SU-DHL-6 (cell line): ENCODE data around the gene ZSCAN10.

ENCODE experiments used
- H2AFZ ChIP-seq: fragments of 200-600 bp; sonication (generic); 2 replicates; pipeline ENCODE4 v1.6.1; 2014; ENCODE audit warnings: low read depth, mild to moderate bottlenecking, moderate library complexity, mixed read lengths, antibody characterized with exemption, low read length; ENCODE audit not compliant: severe bottlenecking
- H3F3A ChIP-seq: fragments of 200-600 bp; shearing (Covaris generic); 2 replicates; pipeline ENCODE4 v1.6.0; 2016; ENCODE audit warnings: antibody characterized with exemption, mild to moderate bottlenecking; ENCODE audit not compliant: insufficient read depth
- H3K27ac ChIP-seq: fragments of 200-600 bp; sonication (generic); 2 replicates; pipeline ENCODE4 v1.5.1; 2016; ENCODE audit warnings: low read depth, mild to moderate bottlenecking, low read length, moderate library complexity, mixed read lengths
- H3K27me3 ChIP-seq: fragments of 200-600 bp; sonication (generic), shearing (Covaris generic); 2 replicates; pipeline ENCODE4 v1.6.0; 2014; ENCODE audit warnings: mild to moderate bottlenecking, low read length
- H3K36me3 ChIP-seq: fragments of 200-600 bp; sonication (generic); 2 replicates; pipeline ENCODE4 v1.6.1; 2014; ENCODE audit warnings: mild to moderate bottlenecking, low read length, mixed read lengths
- H3K4me2 ChIP-seq: fragments of 300-600, 200-600 bp; shearing (Covaris generic), sonication (generic); 2 replicates; pipeline ENCODE4 v1.6.0; 2014; ENCODE audit warnings: low read length, low read depth, mild to moderate bottlenecking; ENCODE audit not compliant: poor library complexity, severe bottlenecking
- H3K4me3 ChIP-seq: fragments of 200-600 bp; sonication (generic); 2 replicates; pipeline ENCODE4 v1.5.1; 2014; ENCODE audit warnings: antibody characterized with exemption, low read length, mild to moderate bottlenecking, mixed read lengths; ENCODE audit not compliant: insufficient read depth, poor library complexity, severe bottlenecking
- H3K79me2 ChIP-seq: fragments of 200-600 bp; sonication (generic); 2 replicates; pipeline ENCODE4 v1.6.1; 2014; ENCODE audit warnings: mild to moderate bottlenecking, low read length, moderate library complexity; ENCODE audit not compliant: insufficient read depth
- H3K9ac ChIP-seq: fragments of 200-600 bp; sonication (generic); 2 replicates; pipeline ENCODE4 v1.7.0; 2014; ENCODE audit warnings: mild to moderate bottlenecking, low read length
- H3K9me2 ChIP-seq: fragments of 200-600 bp; sonication (generic); replicated peaks from 2 replicates; pipeline ENCODE4 v1.6.1; 2014; ENCODE audit warnings: low read length; ENCODE audit not compliant: insufficient read depth
- H3K9me3 ChIP-seq: fragments of 200-600 bp; sonication (generic); 2 replicates; pipeline ENCODE4 v1.6.1; 2014; ENCODE audit warnings: low read length, mixed read lengths; ENCODE audit not compliant: insufficient read depth
- H4K20me1 ChIP-seq: fragments of 200-600 bp; sonication (generic); 2 replicates; pipeline ENCODE4 v1.6.1; 2014; ENCODE audit warnings: low read depth, mild to moderate bottlenecking, antibody characterized with exemption, low read length, moderate library complexity, mixed read lengths
- EZH2phosphoT487 ChIP-seq: fragments of 200-600 bp; sonication (generic), shearing (Covaris generic); conservative IDR thresholded peaks from 2 replicates; pipeline ENCODE4 v1.6.1; 2018; ENCODE audit warnings: mild to moderate bottlenecking, antibody characterized with exemption, low read length, moderate library complexity, mixed read lengths
- TF ChIP-seq, protein P1 (sequence below): fragments of 200-600 bp; sonication (generic); IDR thresholded peaks from one replicate; pipeline ENCODE4 v1.5.1; 2017; ENCODE audit warnings: antibody characterized with exemption, mild to moderate bottlenecking, low read length, moderate library complexity; ENCODE audit not compliant: insufficient read depth, poor library complexity, severe bottlenecking

The ZSCAN10 gene

DNA sequence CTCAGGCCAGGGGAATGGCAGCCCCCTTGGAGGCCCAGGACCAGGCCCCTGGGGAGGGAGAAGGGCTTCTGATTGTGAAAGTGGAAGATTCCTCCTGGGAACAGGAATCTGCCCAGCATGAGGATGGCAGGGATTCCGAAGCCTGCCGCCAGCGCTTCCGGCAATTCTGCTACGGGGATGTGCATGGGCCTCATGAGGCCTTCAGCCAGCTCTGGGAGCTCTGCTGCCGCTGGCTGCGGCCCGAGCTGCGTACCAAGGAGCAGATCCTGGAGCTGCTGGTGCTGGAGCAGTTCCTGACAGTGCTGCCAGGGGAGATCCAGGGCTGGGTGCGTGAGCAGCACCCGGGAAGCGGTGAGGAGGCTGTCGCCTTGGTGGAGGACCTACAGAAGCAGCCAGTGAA, 38.2 kb upstream of the ZSCAN10 start:
- no peak for TF ChIP-seq EZH2phosphoT487
- TF ChIP-seq, protein P1, sequence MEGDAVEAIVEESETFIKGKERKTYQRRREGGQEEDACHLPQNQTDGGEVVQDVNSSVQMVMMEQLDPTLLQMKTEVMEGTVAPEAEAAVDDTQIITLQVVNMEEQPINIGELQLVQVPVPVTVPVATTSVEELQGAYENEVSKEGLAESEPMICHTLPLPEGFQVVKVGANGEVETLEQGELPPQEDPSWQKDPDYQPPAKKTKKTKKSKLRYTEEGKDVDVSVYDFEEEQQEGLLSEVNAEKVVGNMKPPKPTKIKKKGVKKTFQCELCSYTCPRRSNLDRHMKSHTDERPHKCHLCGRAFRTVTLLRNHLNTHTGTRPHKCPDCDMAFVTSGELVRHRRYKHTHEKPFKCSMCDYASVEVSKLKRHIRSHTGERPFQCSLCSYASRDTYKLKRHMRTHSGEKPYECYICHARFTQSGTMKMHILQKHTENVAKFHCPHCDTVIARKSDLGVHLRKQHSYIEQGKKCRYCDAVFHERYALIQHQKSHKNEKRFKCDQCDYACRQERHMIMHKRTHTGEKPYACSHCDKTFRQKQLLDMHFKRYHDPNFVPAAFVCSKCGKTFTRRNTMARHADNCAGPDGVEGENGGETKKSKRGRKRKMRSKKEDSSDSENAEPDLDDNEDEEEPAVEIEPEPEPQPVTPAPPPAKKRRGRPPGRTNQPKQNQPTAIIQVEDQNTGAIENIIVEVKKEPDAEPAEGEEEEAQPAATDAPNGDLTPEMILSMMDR = no peak
- Histone ChIP-seq H3K27ac (no peak overlapping the region), H2AFZ (no peak overlapping the region), H3F3A (peaks cover 4% of the 10 kb centered on the region; the same call in 1 of the 2 replicates), H3K27me3 (no peaks in the 10 kb centered on the region), H3K4me2 (no peak overlapping the region), H4K20me1 (no peaks in the 10 kb centered on the region), H3K79me2 (peaks cover 11% of the 10 kb centered on the region), H3K9me3 (no peaks in the 10 kb centered on the region), H3K4me3 (no peak overlapping the region), H3K9ac (no peak overlapping the region), H3K36me3 (no peaks in the 10 kb centered on the region), H3K9me2 (no peaks in the 10 kb centered on the region)

DNA sequence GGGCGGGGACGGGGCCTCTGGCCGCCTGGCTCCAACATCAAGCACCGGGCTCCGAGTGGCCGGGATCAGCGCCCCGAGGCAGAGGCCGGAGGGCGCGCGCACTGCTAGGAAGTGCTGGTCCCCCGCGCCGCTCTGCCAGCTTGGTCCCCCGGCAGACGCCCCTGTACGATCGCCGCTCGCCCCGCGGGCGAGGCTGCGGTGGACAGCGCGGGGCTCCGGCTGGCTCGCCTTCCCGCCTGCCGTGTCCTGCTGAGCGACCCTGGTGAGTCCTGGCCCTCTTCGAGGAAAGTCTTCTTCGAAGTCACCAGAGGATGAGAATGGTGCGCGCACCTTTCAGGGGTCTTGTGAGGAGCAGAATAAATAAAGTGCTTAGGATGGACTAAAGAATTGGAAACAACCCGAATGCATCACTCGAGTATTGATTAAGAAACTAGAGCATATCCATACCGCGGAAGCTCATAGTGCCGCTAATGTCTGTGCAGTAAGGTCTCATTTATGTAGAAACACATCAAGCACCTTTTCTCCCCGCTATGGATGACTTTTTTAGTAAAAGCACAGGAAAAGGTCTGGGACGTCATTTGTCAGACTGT, 36.1 kb upstream of the ZSCAN10 start:
- H3K4me2 ChIP-seq = peak overlapping the region; percentile 88
- H4K20me1 ChIP-seq = no peaks in the 10 kb centered on the region
- TF ChIP-seq, protein P1 = no peak
- TF ChIP-seq EZH2phosphoT487 = no peak
- peaks cover 11% of the 10 kb centered on the region for H3K79me2 ChIP-seq
- peaks cover 5% of the 10 kb centered on the region for H3F3A ChIP-seq
- H3K4me3 ChIP-seq = peak overlapping the region; percentile 80
- H3K9ac ChIP-seq = peak overlapping the region; percentile 78
- H3K27me3 ChIP-seq = no peaks in the 10 kb centered on the region
- no peaks in the 10 kb centered on the region for H3K9me2 ChIP-seq
- no peaks in the 10 kb centered on the region for H3K36me3 ChIP-seq
- H3K27ac ChIP-seq = peak overlapping the region; percentile 18; the same call in 1 of the 2 replicates
- no peaks in the 10 kb centered on the region for H3K9me3 ChIP-seq
- H2AFZ ChIP-seq = peak overlapping the region; percentile 76

DNA sequence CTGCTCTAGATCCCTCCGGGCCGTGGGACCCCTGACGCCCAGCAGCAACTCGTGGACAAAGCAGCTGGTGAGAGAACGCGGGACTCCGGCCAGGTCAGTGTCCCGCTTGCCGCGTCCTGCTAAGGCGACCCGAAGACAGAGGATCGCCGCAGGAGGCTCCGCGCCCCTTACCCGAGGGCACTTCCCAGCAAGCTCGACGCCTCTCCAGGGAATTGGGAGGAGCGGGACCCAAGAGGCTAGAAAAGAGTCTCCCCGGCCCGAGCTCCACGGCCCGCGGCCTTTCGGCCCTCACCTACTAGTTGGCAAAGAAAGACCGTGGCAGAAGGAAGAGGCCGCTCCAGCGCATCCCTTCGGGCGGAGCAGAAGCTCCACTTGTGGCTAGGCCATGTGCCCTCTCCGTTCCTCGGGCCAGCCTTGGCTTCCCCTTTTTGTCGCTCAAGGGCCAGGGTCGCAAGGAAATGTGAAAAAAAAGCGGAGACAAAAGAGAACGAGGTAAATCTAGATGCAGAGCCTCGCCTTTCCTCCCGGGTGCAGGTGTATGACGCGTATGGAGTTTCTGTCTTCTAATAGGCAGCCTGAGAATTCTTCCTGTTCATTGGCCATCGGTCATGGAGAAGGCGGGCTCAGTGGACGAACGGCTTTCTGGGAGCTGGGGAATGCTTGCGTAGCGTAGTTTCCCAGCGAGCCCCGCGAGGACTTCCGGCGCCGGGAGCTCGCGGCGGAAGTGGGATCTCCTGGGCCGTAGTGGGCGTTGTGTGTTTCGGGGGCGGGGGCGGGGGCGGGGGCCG, 35.4 kb upstream of the ZSCAN10 start, which contains the start of gene ZNF213:
Gene ZNF213, plus strand, starts transcription at position 692 of the 788 bp plus-strand sequence. CDS start 2,252 bp downstream, outside the sequence.
- H3K27me3 ChIP-seq = no peaks in the 10 kb centered on the region
- no peaks in the 10 kb centered on the region for H3K9me2 ChIP-seq
- H3K36me3 ChIP-seq = no peaks in the 10 kb centered on the region
- TF ChIP-seq, protein P1 = no peak
- no peak for TF ChIP-seq EZH2phosphoT487
- H4K20me1 ChIP-seq = no peaks in the 10 kb centered on the region
- H3K4me3 ChIP-seq = peak within 1 kb of the TSS; percentile 89
- peak within 1 kb of the TSS; percentile 48 for H3K27ac ChIP-seq
- H3F3A ChIP-seq = peaks cover 11% of the 10 kb centered on the region
- H3K79me2 ChIP-seq = peaks cover 11% of the 10 kb centered on the region
- H3K4me2 ChIP-seq = peak within 1 kb of the TSS; percentile 94
- no peaks in the 10 kb centered on the region for H3K9me3 ChIP-seq
- H2AFZ ChIP-seq = peak within 1 kb of the TSS; percentile 76
- peak within 1 kb of the TSS; percentile 97 for H3K9ac ChIP-seq
